ENCODE measurements around the gene TCP11.

The TCP11 gene

DNA sequence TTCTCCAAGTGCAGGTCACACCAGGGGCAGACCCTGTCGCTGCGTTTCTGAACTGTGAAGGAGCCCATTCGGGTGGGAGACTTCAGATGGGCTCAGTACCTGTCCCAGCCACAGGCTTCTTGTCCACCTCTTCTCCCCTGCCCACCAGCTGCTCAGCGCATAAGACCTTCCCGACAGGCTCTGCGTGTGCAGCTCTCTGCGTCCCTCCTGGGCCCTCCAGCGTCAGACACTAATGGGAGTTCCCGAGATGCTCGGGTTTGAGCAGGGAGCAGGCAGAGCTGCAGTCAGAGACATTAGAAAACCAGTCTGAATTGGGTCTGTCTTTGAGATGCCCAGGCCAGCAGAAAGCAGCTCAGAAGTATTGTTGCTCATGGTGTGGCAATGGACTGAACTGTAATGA, 50.4 kb downstream of the TCP11 start:
- DNase-seq, result no peak

DNA sequence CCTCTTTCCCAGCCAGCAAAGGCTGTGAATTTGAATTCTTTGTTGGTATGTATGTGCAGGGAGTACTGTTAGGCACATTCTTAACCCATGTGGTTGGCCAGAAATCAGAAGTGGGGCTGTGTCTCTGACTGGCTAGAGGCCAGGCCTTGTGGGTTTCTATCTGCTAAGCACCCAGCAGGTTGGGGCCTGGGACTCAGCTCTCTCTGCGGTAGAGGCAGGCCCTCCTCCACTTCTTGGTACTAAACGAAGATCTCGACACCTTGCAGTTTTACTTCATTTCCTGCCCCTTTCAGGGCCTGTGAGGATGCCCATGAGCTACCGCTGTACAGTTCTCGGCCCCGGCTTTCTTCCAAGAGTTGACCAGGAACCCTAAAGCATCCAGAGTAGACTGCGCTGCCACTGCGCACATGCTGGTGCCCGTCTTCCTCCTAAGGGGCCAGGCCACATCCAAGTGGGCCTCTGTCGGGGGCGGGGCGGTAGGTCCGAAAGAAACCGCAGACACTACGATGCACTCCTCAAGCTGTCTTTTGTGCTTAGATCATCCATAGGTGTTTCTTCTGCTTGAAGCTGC, 51.1 kb downstream of the TCP11 start:
- DNase-seq, result no peak

DNA sequence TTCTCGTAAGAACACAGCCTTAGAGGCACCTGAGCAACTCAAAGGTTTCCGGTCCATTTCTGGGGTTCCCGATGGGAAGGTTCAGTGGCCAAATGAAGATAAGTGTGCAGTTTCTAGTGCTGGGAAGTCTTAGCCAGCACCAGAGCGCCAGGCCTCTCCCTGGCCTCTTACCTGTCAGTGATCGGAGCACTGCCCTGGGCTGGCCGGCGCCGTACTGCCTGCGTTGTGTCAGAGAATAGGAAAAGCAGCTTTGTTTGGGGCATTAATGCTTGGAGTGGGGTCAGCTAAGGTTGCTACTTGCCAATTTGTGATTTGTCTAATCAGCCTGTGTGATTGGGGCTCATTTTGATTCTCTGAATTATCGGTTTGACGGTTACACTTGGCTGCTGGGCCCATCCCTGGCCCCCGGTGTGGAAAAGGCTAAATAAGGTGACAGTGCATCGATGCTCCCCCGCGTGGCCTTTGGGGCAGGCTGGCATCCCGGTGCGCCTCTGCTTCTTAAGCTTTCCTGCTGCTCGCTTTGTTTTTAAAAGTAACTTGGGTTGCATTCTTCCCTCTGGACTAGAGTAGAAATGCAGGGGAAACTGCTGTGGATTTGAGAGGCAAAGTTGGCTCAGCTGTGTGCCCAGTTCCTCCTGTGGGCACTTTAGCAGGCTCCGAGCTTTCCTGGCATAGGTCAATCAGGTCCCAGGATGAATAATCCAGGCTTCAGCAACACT, 51.8 kb downstream of the TCP11 start:
- no peak for DNase-seq

DNA sequence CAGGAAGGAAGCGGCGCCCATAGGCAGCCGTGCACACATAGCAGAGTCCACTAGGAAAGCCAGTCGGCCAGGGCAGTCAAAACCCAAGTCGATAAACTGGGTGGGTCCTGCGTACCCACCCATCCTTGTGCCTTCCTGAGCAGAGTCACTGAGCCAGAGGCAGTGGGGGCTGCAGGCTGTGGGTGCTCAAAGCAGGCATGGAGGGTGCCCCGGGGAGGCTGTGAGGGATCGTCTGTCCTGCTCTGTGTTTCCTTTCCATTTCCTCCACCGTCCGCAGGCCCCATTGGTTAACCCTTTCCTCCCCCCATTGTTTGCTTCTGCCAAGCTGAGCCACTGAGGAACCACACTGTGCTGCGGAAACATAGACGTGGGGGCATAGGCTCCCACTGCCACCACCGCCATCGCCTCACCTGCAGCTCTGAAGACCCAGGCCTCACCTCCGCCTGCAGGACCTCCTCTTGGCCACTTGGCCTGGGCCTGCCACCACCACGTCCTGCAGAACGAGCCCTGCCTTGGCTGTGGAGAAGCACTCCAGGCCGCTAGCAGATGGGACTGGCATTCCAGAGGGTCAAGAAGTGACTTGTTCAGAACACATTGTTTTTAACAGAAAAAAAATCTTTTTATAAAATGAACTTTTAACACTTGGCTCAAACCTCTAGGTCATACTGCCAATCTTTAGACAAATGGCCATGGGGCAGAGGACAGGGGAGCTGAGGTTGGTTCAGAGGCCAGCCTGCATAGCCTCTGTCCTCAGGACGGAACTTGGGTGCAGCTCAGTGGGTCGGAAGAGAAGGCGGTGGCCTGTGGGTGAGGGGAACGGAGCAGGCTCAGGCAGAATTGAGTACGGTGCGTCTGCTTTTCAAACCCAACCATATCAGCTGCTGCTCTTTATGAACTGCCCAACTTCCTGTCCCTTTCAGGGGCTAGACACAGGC, 52.6 kb downstream of the TCP11 start:
- no peak for DNase-seq

DNA sequence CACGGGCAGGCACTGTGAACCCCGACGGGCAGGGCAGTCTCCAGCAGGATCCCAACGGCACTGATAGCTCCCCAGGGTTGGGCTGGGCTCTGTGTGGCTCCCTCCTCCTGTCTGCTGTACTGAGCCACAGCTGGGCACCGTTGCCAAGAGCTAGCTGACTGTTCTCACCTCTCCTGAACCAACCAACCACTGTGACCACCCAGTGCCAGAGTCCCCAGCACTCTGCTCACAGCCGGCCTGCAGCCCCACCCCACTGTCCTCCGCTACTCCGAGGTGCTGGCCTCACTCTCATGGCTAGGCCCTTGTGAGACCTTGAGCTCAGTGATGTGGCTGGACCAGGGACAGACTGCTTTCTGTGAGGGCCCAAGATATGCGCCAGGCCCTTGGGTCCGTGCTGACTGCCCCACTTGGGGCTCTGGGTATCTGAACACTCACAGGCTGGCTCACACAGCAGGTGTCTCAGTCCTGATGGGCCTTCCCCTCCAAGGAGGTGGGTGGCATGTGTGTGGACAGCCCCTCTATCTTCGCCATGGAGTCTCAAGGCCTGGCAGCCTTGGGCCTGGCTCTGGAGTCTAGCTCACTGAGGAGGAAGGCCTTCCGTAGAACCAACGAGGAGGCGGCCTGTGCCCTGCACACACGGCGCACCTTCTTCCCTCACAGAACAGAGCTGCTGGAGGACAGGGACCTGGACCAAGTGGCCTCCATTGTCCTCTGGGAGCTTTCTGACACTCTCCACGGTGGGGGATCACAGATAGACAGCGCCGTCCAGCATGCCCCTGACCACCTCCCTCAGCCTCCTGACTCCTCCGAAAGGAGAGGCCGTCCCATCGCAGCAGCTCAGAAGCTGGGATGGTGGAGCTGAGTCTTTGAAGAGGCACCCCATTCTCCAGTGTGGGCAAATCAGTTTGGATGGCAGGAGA, 53.5 kb downstream of the TCP11 start:
- DNase-seq, result no peak

- no peak for DNase-seq
Measured at GRCh38 chr6:35086636-35087360, 54.3 kb downstream of the TCP11 start.

DNA sequence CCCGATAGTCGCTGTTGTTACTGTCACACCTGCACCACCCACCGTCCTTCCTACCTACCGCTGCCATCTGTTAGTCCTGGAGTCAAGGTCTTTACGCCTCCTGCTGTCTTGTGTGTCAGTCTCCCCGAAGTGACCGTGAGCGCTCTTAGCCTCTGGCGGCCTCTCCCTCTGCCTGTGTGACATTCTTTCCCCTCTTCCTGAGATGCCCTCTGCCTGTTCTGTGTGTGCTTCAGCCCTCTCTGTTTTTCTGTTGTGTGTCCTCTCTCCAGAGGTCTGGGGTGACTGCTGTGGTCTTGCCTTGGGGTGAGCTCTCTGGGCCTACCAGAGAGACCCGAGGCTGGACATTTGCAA, 54.9 kb downstream of the TCP11 start:
- no peak for DNase-seq

DNA sequence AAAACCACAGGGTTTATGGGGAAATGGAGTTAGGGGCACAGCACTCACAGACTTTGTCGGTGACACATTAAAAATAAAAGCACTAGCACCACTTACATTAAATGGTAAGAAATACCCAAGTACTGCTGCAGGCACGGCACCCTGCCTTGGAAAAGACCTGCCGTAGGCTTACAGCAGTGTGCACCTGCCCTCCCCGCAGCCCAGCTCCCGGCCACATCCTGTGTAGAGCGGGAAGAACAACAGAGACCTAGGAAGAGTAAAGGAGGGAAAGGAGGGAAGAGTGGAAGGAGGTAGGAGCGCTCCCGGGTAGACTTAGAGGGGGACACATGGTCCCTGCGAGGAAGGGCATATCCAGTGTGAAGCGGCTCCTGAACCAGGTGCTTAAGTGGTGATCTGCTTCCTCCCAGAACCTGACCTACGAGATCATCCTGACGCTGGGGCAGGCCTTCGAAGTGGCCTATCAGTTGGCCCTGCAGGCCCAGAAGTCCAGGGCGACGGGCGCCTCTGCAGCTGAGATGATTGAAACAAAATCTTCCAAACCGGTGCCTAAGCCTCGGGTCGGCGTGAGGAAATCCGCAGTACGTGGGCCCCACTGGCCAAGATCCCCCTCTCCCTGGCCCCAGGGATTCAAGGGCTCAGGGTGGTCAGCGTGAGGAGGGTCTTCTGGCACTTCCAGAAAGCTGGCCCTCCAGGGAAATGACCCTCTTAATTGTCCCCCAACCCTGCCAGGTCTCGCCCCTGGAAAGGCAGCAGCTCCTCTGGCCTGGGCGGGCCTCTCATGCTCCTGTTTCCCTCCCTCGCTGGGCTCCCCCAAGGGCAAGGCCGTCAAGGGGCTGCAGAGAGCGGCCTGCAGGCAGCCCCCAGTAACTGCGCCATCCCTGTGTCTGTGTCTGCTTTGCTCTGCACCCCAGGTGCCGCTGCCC, 55.5 kb downstream of the TCP11 start:
- no peak for DNase-seq

DNA sequence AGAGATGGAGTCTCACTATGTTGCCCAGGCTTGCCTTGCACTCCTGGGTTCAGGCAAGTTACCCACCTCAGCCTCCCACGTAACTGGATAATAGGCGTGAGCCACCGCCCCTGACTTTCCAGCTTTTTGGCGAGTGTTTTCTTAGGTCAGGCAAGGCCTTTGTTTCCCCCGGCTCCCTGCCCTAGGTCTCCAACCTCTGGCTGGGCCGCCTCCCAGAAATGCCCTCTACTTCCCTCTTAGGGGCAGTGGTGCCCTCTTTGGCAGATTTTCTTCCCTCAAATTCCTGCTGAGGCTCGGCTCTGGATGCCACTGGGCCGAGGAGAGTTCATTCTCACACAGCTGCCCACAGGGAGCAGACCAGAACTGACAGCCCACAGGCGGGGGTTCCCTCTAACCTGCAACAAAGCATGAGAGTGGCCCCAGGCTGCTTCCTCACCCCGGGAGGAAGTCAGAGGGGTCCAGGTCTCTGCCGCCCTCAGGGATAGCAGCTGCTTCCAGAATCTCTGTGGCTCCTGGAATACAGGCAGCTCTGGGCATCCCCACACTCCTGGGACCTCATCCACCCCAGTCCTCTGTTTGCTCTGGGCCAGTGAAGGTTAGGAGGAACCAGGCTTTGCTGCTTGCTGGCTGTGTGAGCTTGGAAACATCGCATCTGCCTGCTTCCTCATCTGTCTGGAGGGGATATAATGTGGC, 56.5 kb downstream of the TCP11 start:
- no peak for DNase-seq

DNA sequence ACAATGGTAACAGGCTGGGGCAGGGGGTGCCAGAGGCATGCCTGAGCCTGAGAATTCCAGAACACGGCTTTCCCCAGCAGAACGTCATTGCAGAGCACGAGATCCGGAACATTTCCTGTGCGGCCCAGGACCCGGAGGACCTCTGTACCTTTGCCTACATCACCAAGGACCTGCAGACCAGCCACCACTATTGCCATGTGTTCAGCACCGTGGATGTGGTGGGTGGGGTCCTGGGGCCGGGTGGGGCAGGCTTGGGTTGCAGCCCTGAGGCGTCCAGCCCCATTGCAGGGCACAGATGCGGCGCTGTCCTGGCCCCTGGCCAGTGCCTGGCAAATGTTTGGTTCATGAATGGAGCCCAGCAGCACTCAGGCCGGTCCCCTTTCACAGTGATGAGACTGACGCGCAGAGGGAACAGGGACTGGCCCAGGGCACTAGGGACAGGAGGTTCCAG, 57.1 kb downstream of the TCP11 start:
- no peak for DNase-seq

DNA sequence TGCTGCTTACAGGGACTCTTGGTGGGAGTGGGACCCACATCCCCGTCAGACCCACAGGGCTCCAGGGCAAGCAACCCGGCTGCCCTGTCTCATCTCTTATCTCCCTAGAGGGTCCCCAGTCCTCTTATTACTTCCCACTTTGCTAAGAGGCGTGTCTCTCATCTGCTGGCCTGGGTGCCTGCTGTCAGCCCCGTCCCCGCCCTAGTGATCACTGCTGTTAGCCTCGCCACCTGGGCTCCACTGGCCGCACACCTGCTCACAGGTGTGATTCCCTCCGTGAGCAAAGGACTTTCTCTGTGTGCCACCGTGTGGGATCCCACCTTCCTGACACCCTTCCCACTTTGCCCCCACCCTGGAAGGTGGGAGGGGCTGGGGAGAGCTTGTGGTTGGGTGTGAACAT, 57.6 kb downstream of the TCP11 start:
- no peak for DNase-seq

GRCh38 chr6:35082733-35083403, 58.3 kb downstream of the TCP11 start:
- DNase-seq, result no peak

DNA sequence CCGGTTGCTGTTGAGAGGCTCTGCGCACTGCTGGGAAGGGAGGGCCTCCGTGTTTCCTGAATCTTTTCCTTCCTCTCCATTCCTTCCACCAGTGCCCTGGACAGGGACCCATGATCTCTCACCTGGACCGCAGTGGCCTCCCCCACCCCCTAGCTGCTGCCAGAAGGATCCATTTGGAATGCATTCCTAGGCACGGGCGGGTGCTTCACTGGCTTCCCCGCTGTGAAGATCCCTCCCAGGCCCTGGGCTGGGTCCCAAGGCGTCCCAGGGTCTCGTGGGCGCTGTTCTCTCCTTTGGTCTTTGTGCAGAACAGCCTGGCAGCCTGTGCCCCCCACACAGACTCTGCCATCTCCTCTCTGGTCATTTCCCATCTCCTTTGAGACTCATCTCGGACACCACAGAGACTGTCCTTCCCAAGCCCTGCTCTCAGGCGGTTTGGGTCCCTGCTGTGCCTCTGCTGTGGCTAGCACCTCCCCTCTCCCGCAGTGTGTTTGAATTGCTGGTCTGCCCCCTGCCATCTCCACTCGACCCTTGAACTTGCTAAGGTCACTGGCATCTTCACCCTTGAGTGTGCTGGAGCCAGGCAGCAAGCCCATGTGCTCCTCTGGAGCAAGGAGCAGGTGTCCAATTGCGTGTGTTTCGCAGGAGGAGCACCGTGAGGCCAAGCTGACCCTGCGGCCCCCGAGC, 59.0 kb downstream of the TCP11 start:
- no peak for DNase-seq

GRCh38 chr6:35081426-35081851, 59.7 kb downstream of the TCP11 start:
- no peak for DNase-seq

GRCh38 chr6:35080821-35081425, 60.2 kb downstream of the TCP11 start:
- no peak for DNase-seq

- DNase-seq, result no peak
Measured at GRCh38 chr6:35080016-35080680, 61.0 kb downstream of the TCP11 start.

GRCh38 chr6:35079311-35080000, 61.7 kb downstream of the TCP11 start:
- no peak for DNase-seq
